Gastroesophageal sphincter (tissue), 4 donors: Measurements from ENCODE around the gene THBS4. TPM values are rescaled to one million over a fixed set of nuclear protein-coding genes. Genes with fewer than 3 reads are reported as not detected.

Source experiments
- ATAC-seq: fragments of 150-250 bp; one replicate; pipeline ENCODE4 v1.9.1; 2016; ENCODE audit warnings: mild to moderate bottlenecking, moderate library complexity
- H3K27ac ChIP-seq, 4 donors: fragments of 200-600 bp; sonication (generic) in 3 of 4; 1 replicate in 3 of 4; 2 replicates in 1 of 4; pipeline ENCODE4 v1.5.1; 2016 to 2019
- H3K27me3 ChIP-seq: fragments of 200-600 bp; sonication (generic); one replicate; pipeline ENCODE4 v1.5.1; 2019
- H3K36me3 ChIP-seq, 2 donors: fragments of 200-600 bp; sonication (generic); one replicate each; pipeline ENCODE4 v1.5.1; 2019; ENCODE audit warnings: control low read depth in 1 of 2
- H3K4me1 ChIP-seq, 3 donors: fragments of 200-600 bp; sonication (generic); 1 replicate in 2 of 3; 2 replicates in 1 of 3; pipeline ENCODE4 v1.5.1; 2016 to 2019; ENCODE audit warnings: control low read depth in 2 of 3
- H3K4me3 ChIP-seq, 2 donors: fragments of 200-600 bp; sonication (generic); one replicate each; pipeline ENCODE4 v1.5.1; 2019; ENCODE audit warnings: mild to moderate bottlenecking in 1 of 2, moderate library complexity in 1 of 2
- H3K9me3 ChIP-seq, 3 donors: fragments of 200-600 bp; sonication (generic); one replicate each; pipeline ENCODE4 v1.5.1; 2017 to 2019; ENCODE audit warnings: control low read depth in 2 of 3
- EP300 ChIP-seq: sonication (generic); formaldehyde crosslinking; IDR thresholded peaks from one replicate; pipeline ENCODE4 v1.6.1; 2017; ENCODE audit warnings: antibody characterized with exemption, mild to moderate bottlenecking
- POLR2A ChIP-seq, 2 donors: fragments of 450-650 bp; IDR thresholded peaks; one replicate each; pipeline ENCODE4 v1.6.1; 2017; ENCODE audit warnings: antibody characterized with exemption in 2 of 2, mild to moderate bottlenecking in 2 of 2, moderate library complexity in 1 of 2
- POLR2AphosphoS5 ChIP-seq: sonication (generic); formaldehyde crosslinking; IDR thresholded peaks from one replicate; pipeline ENCODE4 v1.6.1; 2017; ENCODE audit warnings: antibody characterized with exemption
- WGBS, 2 donors: methylation state at CpG; one replicate each; pipeline ENCODE4 v1.1.5; 2018; ENCODE audit warnings: low coverage in 1 of 2; 5-methylcytosine and 5-hydroxymethylcytosine counted together
- total RNA-seq, 4 donors: library from RNA; depleted of rRNA; stranded (reverse); fragments of >200 nt; gene quantifications; one replicate each; pipeline ENCODE4 v1.1.0, GENCODE V29; 2016
- TF ChIP-seq, protein P1 (sequence below), 4 experiments: fragments of 200-600 bp in 2 of 4; fragments of 450-650 bp in 2 of 4; sonication (generic) in 1 of 4; IDR thresholded peaks; one replicate each; pipeline ENCODE4 v1.5.1; 2017 to 2019; ENCODE audit warnings: antibody characterized with exemption in 4 of 4, mild to moderate bottlenecking in 2 of 4, moderate library complexity in 2 of 4

THBS4 gene
- total RNA-seq, 4 donors from 2014 or later, result 18.6 to 82.8 (median 29.2) TPM

DNA sequence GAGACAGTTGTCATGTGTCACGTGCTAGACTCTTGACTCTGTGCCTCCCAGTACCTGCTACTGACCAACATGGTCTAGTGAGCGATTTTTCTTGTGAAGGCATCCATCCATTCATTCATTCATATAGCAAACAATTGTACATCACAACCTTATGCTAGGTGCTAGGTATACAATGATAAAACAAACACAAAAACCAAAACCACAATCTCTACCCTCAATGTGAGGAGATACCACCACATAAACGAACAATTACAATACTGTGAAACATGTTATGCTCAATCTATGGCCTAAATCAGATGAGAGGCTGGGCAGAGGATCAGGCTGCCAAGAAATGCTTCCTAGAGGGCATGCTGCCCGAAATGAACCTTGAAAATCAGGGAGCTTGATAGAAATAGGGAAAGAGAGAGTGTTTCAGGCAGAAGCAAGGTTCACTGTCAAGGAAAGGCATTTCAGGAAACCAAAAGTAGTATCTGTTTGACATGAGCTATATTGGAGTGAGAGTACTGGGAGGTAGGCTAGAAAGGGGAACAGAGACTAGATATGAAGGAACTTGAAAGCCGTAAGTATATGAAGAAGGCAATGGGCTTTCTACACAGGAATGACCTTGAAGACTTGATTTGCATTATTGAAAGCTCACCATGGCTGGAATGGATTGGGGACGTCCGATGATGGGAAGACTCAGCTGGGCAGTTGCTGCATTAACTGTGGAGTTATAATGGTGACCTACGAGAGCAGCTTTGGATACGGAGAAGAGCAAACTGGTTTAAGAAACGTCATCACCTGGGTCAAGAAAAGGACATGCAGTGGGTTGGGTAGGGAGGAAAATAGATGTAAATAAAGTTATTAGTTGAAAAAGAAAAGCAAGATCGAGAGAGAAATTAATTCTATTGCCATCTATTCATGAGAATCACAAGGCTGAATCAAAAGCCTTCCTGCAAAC is 90.1 kb downstream of the THBS4 start:
- ATAC-seq, result peak; percentile 42
- TF ChIP-seq, protein P1, sequence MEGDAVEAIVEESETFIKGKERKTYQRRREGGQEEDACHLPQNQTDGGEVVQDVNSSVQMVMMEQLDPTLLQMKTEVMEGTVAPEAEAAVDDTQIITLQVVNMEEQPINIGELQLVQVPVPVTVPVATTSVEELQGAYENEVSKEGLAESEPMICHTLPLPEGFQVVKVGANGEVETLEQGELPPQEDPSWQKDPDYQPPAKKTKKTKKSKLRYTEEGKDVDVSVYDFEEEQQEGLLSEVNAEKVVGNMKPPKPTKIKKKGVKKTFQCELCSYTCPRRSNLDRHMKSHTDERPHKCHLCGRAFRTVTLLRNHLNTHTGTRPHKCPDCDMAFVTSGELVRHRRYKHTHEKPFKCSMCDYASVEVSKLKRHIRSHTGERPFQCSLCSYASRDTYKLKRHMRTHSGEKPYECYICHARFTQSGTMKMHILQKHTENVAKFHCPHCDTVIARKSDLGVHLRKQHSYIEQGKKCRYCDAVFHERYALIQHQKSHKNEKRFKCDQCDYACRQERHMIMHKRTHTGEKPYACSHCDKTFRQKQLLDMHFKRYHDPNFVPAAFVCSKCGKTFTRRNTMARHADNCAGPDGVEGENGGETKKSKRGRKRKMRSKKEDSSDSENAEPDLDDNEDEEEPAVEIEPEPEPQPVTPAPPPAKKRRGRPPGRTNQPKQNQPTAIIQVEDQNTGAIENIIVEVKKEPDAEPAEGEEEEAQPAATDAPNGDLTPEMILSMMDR (IDR thresholded peaks at IDR 0.05), result no peak
- no peak for TF ChIP-seq POLR2A (IDR thresholded peaks at IDR 0.05)
- no peak for TF ChIP-seq POLR2AphosphoS5
- TF ChIP-seq EP300, result no peak
- H3K4me3 ChIP-seq, result no peak overlapping the region
- H3K9me3 ChIP-seq, result no peaks in the 10 kb centered on the region
- no peaks in the 10 kb centered on the region for H3K36me3 ChIP-seq
- H3K4me1 ChIP-seq, result no peaks in the 10 kb centered on the region
- H3K27me3 ChIP-seq, result no peaks in the 10 kb centered on the region
- 78 to 86% methylated on average over 8 to 9 of the region's 11 CpGs for WGBS, 2 donors
- H3K27ac ChIP-seq, result peak overlapping the region in 1 of 4 donors; percentile 42

DNA sequence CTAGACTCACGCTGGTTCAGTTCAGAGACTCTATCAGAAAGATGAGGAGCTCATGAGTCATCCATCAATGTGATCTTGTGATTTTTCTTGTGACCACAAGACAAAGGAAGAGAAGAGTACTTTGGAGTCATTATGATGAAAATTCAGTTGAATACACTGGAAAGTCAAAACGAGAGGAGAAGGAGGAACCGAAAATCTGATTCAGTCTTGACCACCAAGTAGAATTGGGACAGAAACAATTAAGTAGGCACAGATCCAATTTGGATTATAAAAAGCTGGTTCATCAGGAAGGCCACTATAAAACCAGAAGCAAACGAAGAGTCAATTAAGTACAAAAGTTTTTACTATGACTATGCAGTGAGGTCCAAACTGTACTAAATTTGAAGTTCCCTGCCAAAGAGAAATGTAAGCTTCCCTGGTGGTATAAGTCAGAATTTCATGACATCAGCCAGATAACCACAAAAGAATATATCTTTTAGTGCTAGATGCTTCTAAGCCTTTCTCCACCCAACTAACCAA is 90.9 kb downstream of the THBS4 start:
- no peak overlapping the region for H3K27ac ChIP-seq
- peak; percentile 52 for ATAC-seq
- H3K9me3 ChIP-seq, result no peaks in the 10 kb centered on the region
- no peaks in the 10 kb centered on the region for H3K4me1 ChIP-seq
- H3K36me3 ChIP-seq, result no peaks in the 10 kb centered on the region
- H3K27me3 ChIP-seq, result no peaks in the 10 kb centered on the region
- 53 to 93% methylated on average over 2 to 4 of the region's 4 CpGs for WGBS, 2 donors
- TF ChIP-seq, protein P1 (IDR thresholded peaks at IDR 0.05), result no peak
- no peak for TF ChIP-seq EP300
- no peak for TF ChIP-seq POLR2AphosphoS5
- no peak for TF ChIP-seq POLR2A (IDR thresholded peaks at IDR 0.05)
- no peak overlapping the region for H3K4me3 ChIP-seq

DNA sequence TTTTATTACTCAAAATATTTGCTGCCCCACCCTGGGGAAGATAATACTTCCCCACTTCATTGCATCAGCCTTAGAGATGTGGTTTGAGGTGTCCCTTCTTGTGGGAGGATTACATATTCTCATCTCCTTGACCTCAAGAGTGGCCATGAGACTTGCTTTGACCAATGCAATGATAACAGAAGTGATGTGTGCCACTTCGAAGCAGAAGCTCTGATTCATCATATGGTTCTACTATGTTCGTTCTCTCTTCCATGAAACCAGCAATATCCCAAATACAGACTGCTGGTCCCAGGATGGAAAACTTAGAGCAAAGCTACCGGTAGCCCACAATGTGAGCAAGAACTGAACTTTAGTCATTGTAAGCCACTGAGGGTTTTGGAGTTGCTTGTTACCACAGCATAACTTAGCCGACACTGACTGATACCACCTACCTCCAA is 92.0 kb downstream of the THBS4 start:
- no peaks in the 10 kb centered on the region for H3K36me3 ChIP-seq
- no peaks in the 10 kb centered on the region for H3K27me3 ChIP-seq
- 87 to 88% methylated on average over 3 to 4 of the region's 4 CpGs for WGBS, 2 donors
- no peaks in the 10 kb centered on the region for H3K9me3 ChIP-seq
- no peaks in the 10 kb centered on the region for H3K4me1 ChIP-seq
- H3K4me3 ChIP-seq, result no peak overlapping the region
- ATAC-seq, result peak; percentile 46
- H3K27ac ChIP-seq, result no peak overlapping the region
- TF ChIP-seq POLR2A (IDR thresholded peaks at IDR 0.05) (no peak), EP300 (no peak), POLR2AphosphoS5 (no peak)
- TF ChIP-seq, protein P1 (IDR thresholded peaks at IDR 0.05), result no peak

DNA sequence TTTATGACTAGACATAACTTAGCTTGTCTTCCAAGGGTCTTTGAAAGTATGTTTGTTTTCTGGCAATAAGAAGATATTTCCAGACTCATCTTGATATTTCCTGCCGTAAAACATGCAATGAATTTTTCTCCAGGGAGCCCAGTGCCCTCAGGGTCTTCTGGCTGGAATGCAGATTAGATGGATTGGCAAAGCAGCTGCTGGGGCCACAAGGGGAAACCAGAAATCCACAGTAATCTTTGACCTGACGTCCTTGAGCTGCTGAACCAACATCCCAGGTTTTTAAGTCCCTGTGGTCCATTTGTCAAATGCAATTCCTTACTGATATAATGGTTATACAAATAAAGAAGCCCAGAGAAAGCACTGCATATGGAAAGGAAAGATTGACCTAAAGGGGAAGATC is 93.0 kb downstream of the THBS4 start:
- no peak for ATAC-seq
- H3K36me3 ChIP-seq, result no peaks in the 10 kb centered on the region
- no peaks in the 10 kb centered on the region for H3K4me1 ChIP-seq
- no peak overlapping the region for H3K27ac ChIP-seq
- no peak for TF ChIP-seq EP300
- TF ChIP-seq, protein P1 (IDR thresholded peaks at IDR 0.05), result no peak
- TF ChIP-seq POLR2AphosphoS5, result no peak
- no peak for TF ChIP-seq POLR2A (IDR thresholded peaks at IDR 0.05)
- H3K9me3 ChIP-seq, result no peaks in the 10 kb centered on the region
- no peaks in the 10 kb centered on the region for H3K27me3 ChIP-seq
- WGBS, 2 donors, result 61 to 78% methylated on average over 1 to 2 of the region's 2 CpGs
- H3K4me3 ChIP-seq, result no peak overlapping the region
